H1 (cell line): ENCODE results near the gene RHOU. TPM values are rescaled to one million over a fixed set of nuclear protein-coding genes. Genes with fewer than 3 reads are reported as not detected.

Source experiments
- CTCF ChIA-PET: fragments of 300-600 bp; sonication (Branson Sonifier 250); formaldehyde crosslinking; loops from one replicate; lab custom pipeline; 2021; ENCODE audit not compliant: partially characterized antibody; lab: Charles Lee
- POLR2A ChIA-PET: fragments of 300-600 bp; sonication (Branson Sonifier 250); formaldehyde crosslinking; loops from one replicate; lab custom pipeline; 2021; ENCODE audit warnings: inconsistent platforms; ENCODE audit not compliant: partially characterized antibody; lab: Charles Lee
- DNase-seq, 2 experiments: peaks; one replicate each; pipeline versions ENCODE4 v3.0.0 to v3.0.0-alpha.2; 2010 to 2022; ENCODE audit warnings: low spot score in 2 of 2, low read depth in 1 of 2, mixed read lengths in 1 of 2
- FAIRE-seq: peaks from 2 replicates; lab custom pipeline; 2011; peaks lifted over from hg19 to GRCh38; lab: Jason Lieb, UNC
- H2AFZ ChIP-seq: 2 replicates; pipeline ENCODE4 v1.8.1; 2012; ENCODE audit warnings: low read length, inconsistent platforms
- H2AK5ac ChIP-seq: 2 replicates; pipeline ENCODE4 v1.6.1; 2013; ENCODE audit warnings: low read depth, low read length
- H2BK120ac ChIP-seq: replicated peaks from 2 replicates; pipeline ENCODE3; 2013; ENCODE audit warnings: low read depth, low read length, inconsistent platforms
- H2BK12ac ChIP-seq: 2 replicates; pipeline ENCODE4 v1.6.1; 2013; ENCODE audit warnings: low read depth, low read length
- H2BK15ac ChIP-seq: 2 replicates; pipeline ENCODE4 v1.6.1; 2013; ENCODE audit warnings: low read length
- H2BK20ac ChIP-seq: 2 replicates; pipeline ENCODE4 v1.6.1; 2013; ENCODE audit warnings: low read length
- H2BK5ac ChIP-seq: 2 replicates; pipeline ENCODE4 v1.6.1; 2013; ENCODE audit warnings: low read depth, low read length
- H3K14ac ChIP-seq: 2 replicates; pipeline ENCODE4 v1.6.1; 2013; ENCODE audit warnings: inconsistent platforms; ENCODE audit not compliant: insufficient read length
- H3K18ac ChIP-seq: 2 replicates; pipeline ENCODE4 v1.6.1; 2013; ENCODE audit warnings: low read length; ENCODE audit errors: extremely low read depth
- H3K23ac ChIP-seq: 2 replicates; pipeline ENCODE4 v1.6.1; 2013; ENCODE audit warnings: inconsistent platforms; ENCODE audit not compliant: insufficient read length
- H3K23me2 ChIP-seq: 2 replicates; pipeline ENCODE4 v1.6.1; 2013; ENCODE audit warnings: low read depth, low read length
- H3K27ac ChIP-seq: 2 replicates; pipeline ENCODE4 v1.6.1; 2011; ENCODE audit warnings: low read depth, low read length, inconsistent platforms
- H3K27me3 ChIP-seq, 4 experiments: replicated peaks in 1 of 4; 1 replicate in 1 of 4; 2 replicates in 3 of 4; pipeline versions ENCODE4 v1.6.1 to v1.8.1; 2011 to 2013; ENCODE audit warnings: low read length in 3 of 4, mild to moderate bottlenecking in 3 of 4, inconsistent platforms in 2 of 4, mixed read lengths in 2 of 4, moderate library complexity in 1 of 4; ENCODE audit not compliant: control insufficient read depth in 3 of 4, insufficient read depth in 3 of 4; ENCODE audit errors: extremely low read depth in 1 of 4
- H3K36me3 ChIP-seq, 4 experiments: 2 replicates each; pipeline versions ENCODE4 v1.6.1 to v1.8.1; 2011 to 2013; ENCODE audit warnings: mild to moderate bottlenecking in 4 of 4, low read length in 3 of 4, moderate library complexity in 2 of 4, control low read depth in 1 of 4, inconsistent platforms in 1 of 4; ENCODE audit not compliant: insufficient read depth in 4 of 4, control insufficient read depth in 2 of 4
- H3K4ac ChIP-seq: replicated peaks from 2 replicates; pipeline ENCODE3; 2013; ENCODE audit warnings: low read length, low read depth, mixed read lengths, inconsistent platforms; ENCODE audit not compliant: insufficient read length
- H3K4me1 ChIP-seq, 4 experiments: replicated peaks in 1 of 4; 1 replicate in 1 of 4; 2 replicates in 3 of 4; pipeline versions ENCODE4 v1.6.1 to v1.8.1; 2011 to 2013; ENCODE audit warnings: low read length in 3 of 4, inconsistent platforms in 2 of 4, mixed read lengths in 1 of 4; ENCODE audit not compliant: insufficient read depth in 4 of 4, control insufficient read depth in 3 of 4
- H3K4me2 ChIP-seq, 2 experiments: 2 replicates each; pipeline versions ENCODE4 v1.6.1 to v1.8.1; 2011 to 2013; ENCODE audit warnings: low read depth in 2 of 2, low read length in 2 of 2, control low read depth in 1 of 2, inconsistent platforms in 1 of 2, mild to moderate bottlenecking in 1 of 2; ENCODE audit not compliant: insufficient read depth in 1 of 2
- H3K4me3 ChIP-seq, 4 experiments: fragments of 200-600, 300-600 bp in 1 of 4; sonication (generic), shearing (Covaris generic), sonication (Bioruptor Twin) in 1 of 4; 2 replicates each; pipeline versions ENCODE4 v1.5.1 to v1.8.1; 2011 to 2016; ENCODE audit warnings: low read length in 4 of 4, low read depth in 3 of 4, control low read depth in 2 of 4, inconsistent platforms in 2 of 4, mild to moderate bottlenecking in 2 of 4, mixed read lengths in 1 of 4, moderate library complexity in 1 of 4; ENCODE audit not compliant: insufficient read depth in 2 of 4; ENCODE audit errors: extremely low read depth in 1 of 4
- H3K56ac ChIP-seq: replicated peaks from 2 replicates; pipeline ENCODE3; 2013; ENCODE audit warnings: low read depth, mild to moderate bottlenecking, mixed read lengths, low read length, inconsistent platforms; ENCODE audit not compliant: insufficient read length
- H3K79me1 ChIP-seq: 2 replicates; pipeline ENCODE4 v1.6.1; 2013; ENCODE audit warnings: low read depth, low read length, control low read depth
- H3K79me2 ChIP-seq, 2 experiments: 2 replicates each; pipeline versions ENCODE4 v1.6.1 to v1.8.1; 2012 to 2013; ENCODE audit warnings: low read length in 2 of 2, mild to moderate bottlenecking in 2 of 2, inconsistent platforms in 1 of 2; ENCODE audit not compliant: insufficient read depth in 2 of 2, control insufficient read depth in 1 of 2
- H3K9ac ChIP-seq, 4 experiments: replicated peaks in 1 of 4; 1 replicate in 1 of 4; 2 replicates in 3 of 4; pipeline versions ENCODE4 v1.6.1 to v1.8.1; 2011 to 2013; ENCODE audit warnings: low read depth in 3 of 4, low read length in 3 of 4, control low read depth in 2 of 4, mild to moderate bottlenecking in 2 of 4, moderate library complexity in 2 of 4, inconsistent platforms in 1 of 4; ENCODE audit errors: extremely low read depth in 1 of 4
- H3K9me3 ChIP-seq, 2 experiments: 2 replicates each; pipeline versions ENCODE4 v1.6.1 to v1.8.1; 2012 to 2013; ENCODE audit warnings: mild to moderate bottlenecking in 2 of 2, moderate library complexity in 2 of 2, control low read depth in 1 of 2, inconsistent platforms in 1 of 2, low read depth in 1 of 2, low read length in 1 of 2, mixed read lengths in 1 of 2; ENCODE audit not compliant: insufficient read depth in 2 of 2
- H4K20me1 ChIP-seq, 2 experiments: replicated peaks in 1 of 2; 2 replicates each; pipeline versions ENCODE3 to v1.8.1; 2011 to 2013; ENCODE audit warnings: inconsistent platforms in 2 of 2, low read length in 2 of 2, mild to moderate bottlenecking in 1 of 2; ENCODE audit not compliant: insufficient read depth in 2 of 2, control insufficient read depth in 1 of 2
- H4K5ac ChIP-seq: 2 replicates; pipeline ENCODE4 v1.6.1; 2013; ENCODE audit warnings: low read length, low read depth, mixed read lengths, inconsistent platforms; ENCODE audit not compliant: insufficient read length
- H4K8ac ChIP-seq: 2 replicates; pipeline ENCODE4 v1.8.0; 2013; ENCODE audit warnings: mild to moderate bottlenecking, moderate library complexity, low read length, inconsistent platforms; ENCODE audit not compliant: insufficient read depth; ENCODE audit errors: extremely low read depth
- H4K91ac ChIP-seq: replicated peaks from 2 replicates; pipeline ENCODE3; 2013; ENCODE audit warnings: low read length, mixed read lengths, inconsistent platforms; ENCODE audit not compliant: insufficient read length
- CBX8 ChIP-seq: fragments of 300-800, 300-1000 bp; sonication (generic); IDR thresholded peaks from 2 replicates; pipeline ENCODE4 v1.7.1; 2016; ENCODE audit warnings: low read depth, low read length, borderline replicate concordance
- KDM1A ChIP-seq: fragments of 200-600, 300-600 bp; sonication (generic); IDR thresholded peaks from 2 replicates; pipeline ENCODE4 v1.7.1; 2016; ENCODE audit warnings: mild to moderate bottlenecking, low read length, borderline replicate concordance
- NRF1 ChIP-seq: IDR thresholded peaks from 2 replicates; pipeline ENCODE4 v1.6.1; 2011; ENCODE audit warnings: mild to moderate bottlenecking, low read depth, low read length, improper control_type of control experiment
- SAP30 ChIP-seq: fragments of 300-600 bp; sonication (generic); IDR thresholded peaks from 2 replicates; pipeline ENCODE4 v1.7.1; 2012; ENCODE audit warnings: low read length, moderate library complexity, mild to moderate bottlenecking, inconsistent platforms; ENCODE audit not compliant: insufficient read depth, insufficient replicate concordance
- WGBS, 2 experiments: shearing (Covaris generic) in 1 of 2; methylation state at CpG; one replicate each; pipeline versions ENCODE4 v1.1.6 to v1.1.7; 2013 to 2015; ENCODE audit warnings: low lambda C conversion rate in 2 of 2, mixed read lengths in 2 of 2, inconsistent platforms in 1 of 2, low coverage in 1 of 2, missing lambda C conversion rate in 1 of 2; ENCODE audit not compliant: insufficient replicate concordance in 2 of 2, insufficient coverage in 1 of 2, insufficient read length in 1 of 2; ENCODE audit errors: extremely low coverage in 1 of 2, missing lambda C conversion rate in 1 of 2; 5-methylcytosine and 5-hydroxymethylcytosine counted together
- polyA plus RNA-seq, 7 experiments: library from polyadenylated mRNA; depleted of rRNA in 3 of 7; stranded (reverse) in 5 of 7; unstranded in 2 of 7; fragments of >200 nt in 5 of 7; fragments of 200-250 nt in 2 of 7; gene quantifications; 1 replicate in 5 of 7; 2 replicates in 1 of 7; 4 replicates in 1 of 7; pipeline versions ENCODE4 v1.2.1 to v1.2.3, GENCODE V29; 2011 to 2013; ENCODE audit warnings: missing spikeins in 2 of 7, mixed read lengths in 2 of 7
- total RNA-seq: library from RNA; stranded (reverse); fragmentation: NEBNext Ultra II Directional; extraction: Animal tissue kit (Norgen Biotek cat#: 25700); gene quantifications from 2 replicates; pipeline ENCODE4 v1.2.1, GENCODE V29; 2021

The RHOU gene
- total and polyA plus RNA-seq, 2 of the 8 experiments (the other 6 are each of a cell fraction or from before 2014, with no cell fraction given) = 3.0 to 3.4 TPM

DNA sequence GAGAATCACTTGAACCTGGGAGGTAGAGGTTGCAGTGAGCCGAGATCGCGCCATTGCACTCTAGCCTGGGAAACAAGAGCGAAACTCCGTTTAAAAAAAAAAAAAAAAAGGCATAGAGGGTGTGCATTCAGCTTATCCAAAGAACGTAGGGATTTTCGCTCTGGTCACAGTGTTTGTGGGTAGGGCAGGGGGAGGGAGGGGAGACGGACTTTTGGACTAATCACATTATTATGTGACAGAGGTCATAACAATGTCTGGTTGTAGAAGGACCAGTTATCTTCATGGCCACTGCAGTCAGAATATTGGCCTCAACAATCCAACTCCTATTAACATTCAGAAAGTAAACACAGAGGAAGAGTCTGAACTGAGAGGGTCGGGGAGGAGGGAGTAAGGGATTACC lies 25.7 kb downstream of the RHOU start:
- no peak for DNase-seq
- Histone ChIP-seq H3K79me2 (no peaks in the 10 kb centered on the region), H3K23me2 (no peaks in the 10 kb centered on the region), H3K27me3 (no peaks in the 10 kb centered on the region; a peak in 1 of 7 replicates), H3K4me2 (no peak overlapping the region), H2AK5ac (no peak overlapping the region), H3K36me3 (no peaks in the 10 kb centered on the region; a peak in 1 of 8 replicates), H3K4me1 (no peaks in the 10 kb centered on the region), H3K23ac (no peak overlapping the region), H4K5ac (no peak overlapping the region), H3K9me3 (no peaks in the 10 kb centered on the region), H2BK15ac (no peak overlapping the region), H3K79me1 (no peaks in the 10 kb centered on the region), H3K4ac (no peak overlapping the region), H4K20me1 (no peaks in the 10 kb centered on the region), H3K27ac (no peak overlapping the region), H3K56ac (no peak overlapping the region), H3K18ac (no peak overlapping the region), H2BK12ac (no peak overlapping the region), H2AFZ (no peak overlapping the region), H2BK20ac (no peak overlapping the region), H2BK5ac (no peak overlapping the region), H4K91ac (no peak overlapping the region), H2BK120ac (no peak overlapping the region), H4K8ac (no peak overlapping the region), H3K14ac (no peak overlapping the region), H3K9ac (no peak overlapping the region), H3K4me3 (no peak overlapping the region)
- POLR2A ChIA-PET = interaction anchor here (1.4 kb wide), 1 partner anchor 332 kb away, joined by 3 read pairs; no protein-coding TSS in a partner anchor
- TF ChIP-seq NRF1 = no peak
- no peak for TF ChIP-seq CBX8
- TF ChIP-seq KDM1A = no peak
- TF ChIP-seq SAP30 = no peak
- FAIRE-seq = no peak
- CTCF ChIA-PET = interaction anchor here (0.7 kb wide), 1 partner anchor 334 kb away, joined by 3 read pairs; no protein-coding TSS in a partner anchor
- WGBS, 2 experiments = 81% methylated on average over 3 of the region's 9 CpGs; no CpG with 5 or more reads in 1 of the 2 experiments
